H9 (cell line): ENCODE measurements around the gene RASGRP3. TPM values are rescaled to one million over a fixed set of nuclear protein-coding genes. Genes with fewer than 3 reads are reported as not detected.

Experiments
- DNase-seq: peaks from one replicate; pipeline ENCODE4 v3.0.0-alpha.2; 2017
- H2AFZ ChIP-seq: one replicate; pipeline ENCODE4 v1.6.1; 2013; ENCODE audit warnings: mild to moderate bottlenecking, low read length, control low read depth, moderate library complexity
- H2AK5ac ChIP-seq: 2 replicates; pipeline ENCODE4 v1.6.1; 2013; ENCODE audit warnings: low read length, control low read depth, mixed read lengths; ENCODE audit not compliant: insufficient read length
- H2BK120ac ChIP-seq: one replicate; pipeline ENCODE4 v1.6.1; 2013; ENCODE audit warnings: low read depth, mild to moderate bottlenecking, low read length, control low read depth, inconsistent platforms; ENCODE audit not compliant: poor library complexity, severe bottlenecking
- H2BK12ac ChIP-seq: 2 replicates; pipeline ENCODE4 v1.6.1; 2013; ENCODE audit warnings: low read length, control low read depth, mixed read lengths, low read depth; ENCODE audit not compliant: insufficient read length
- H2BK15ac ChIP-seq: 2 replicates; pipeline ENCODE4 v1.6.1; 2013; ENCODE audit warnings: low read depth, low read length, control low read depth
- H2BK20ac ChIP-seq: one replicate; pipeline ENCODE4 v1.6.1; 2013; ENCODE audit warnings: low read depth, mild to moderate bottlenecking, low read length, control low read depth, inconsistent platforms; ENCODE audit not compliant: poor library complexity, severe bottlenecking
- H2BK5ac ChIP-seq: 2 replicates; pipeline ENCODE4 v1.6.1; 2013; ENCODE audit warnings: low read length, control low read depth, mixed read lengths; ENCODE audit not compliant: insufficient read length
- H3K14ac ChIP-seq: 2 replicates; pipeline ENCODE4 v1.6.1; 2013; ENCODE audit warnings: low read length, control low read depth; ENCODE audit not compliant: insufficient read depth
- H3K18ac ChIP-seq: 2 replicates; pipeline ENCODE4 v1.6.1; 2013; ENCODE audit warnings: low read depth, mild to moderate bottlenecking, mixed read lengths, low read length, control low read depth; ENCODE audit not compliant: insufficient read length
- H3K23ac ChIP-seq: 2 replicates; pipeline ENCODE4 v1.6.1; 2013; ENCODE audit warnings: low read length, control low read depth, mixed read lengths, low read depth; ENCODE audit not compliant: insufficient read length
- H3K23me2 ChIP-seq: 2 replicates; pipeline ENCODE4 v1.6.1; 2013; ENCODE audit warnings: low read depth, mild to moderate bottlenecking, mixed read lengths, low read length, control low read depth; ENCODE audit not compliant: insufficient read length, poor library complexity, severe bottlenecking
- H3K27ac ChIP-seq: 2 replicates; pipeline ENCODE4 v1.5.1; 2013; ENCODE audit warnings: low read length, control low read depth, mixed read lengths, low read depth; ENCODE audit not compliant: insufficient read length
- H3K27me3 ChIP-seq: 2 replicates; pipeline ENCODE4 v1.6.1; 2013; ENCODE audit warnings: low read length, control low read depth, inconsistent platforms; ENCODE audit not compliant: insufficient read depth
- H3K4ac ChIP-seq: 2 replicates; pipeline ENCODE4 v1.6.1; 2013; ENCODE audit warnings: low read depth, mild to moderate bottlenecking, control low read depth, inconsistent platforms, low read length, moderate library complexity
- H3K4me1 ChIP-seq: 2 replicates; pipeline ENCODE4 v1.6.1; 2013; ENCODE audit warnings: low read length, control low read depth, inconsistent platforms; ENCODE audit not compliant: insufficient read depth
- H3K4me2 ChIP-seq: 2 replicates; pipeline ENCODE4 v1.6.1; 2013; ENCODE audit warnings: low read length, control low read depth, mixed read lengths; ENCODE audit not compliant: insufficient read length, insufficient read depth
- H3K56ac ChIP-seq: 2 replicates; pipeline ENCODE4 v1.6.1; 2013; ENCODE audit warnings: low read depth, mild to moderate bottlenecking, mixed read lengths, low read length, control low read depth; ENCODE audit not compliant: insufficient read length
- H3K79me1 ChIP-seq: 2 replicates; pipeline ENCODE4 v1.6.1; 2013; ENCODE audit warnings: low read depth, mild to moderate bottlenecking, moderate library complexity, low read length, control low read depth, inconsistent platforms; ENCODE audit not compliant: insufficient read depth, poor library complexity, severe bottlenecking
- H3K79me2 ChIP-seq: 2 replicates; pipeline ENCODE4 v1.6.1; 2013; ENCODE audit warnings: low read length, control low read depth, inconsistent platforms; ENCODE audit not compliant: insufficient read depth
- H3K9ac ChIP-seq: 2 replicates; pipeline ENCODE4 v1.6.1; 2013; ENCODE audit warnings: low read length, control low read depth, mixed read lengths; ENCODE audit not compliant: insufficient read length; ENCODE audit errors: extremely low read depth
- H3K9me3 ChIP-seq: one replicate; pipeline ENCODE4 v1.6.1; 2013; ENCODE audit warnings: low read depth, low read length, inconsistent platforms; ENCODE audit not compliant: control insufficient read depth
- H3T11ph ChIP-seq: one replicate; pipeline ENCODE4 v1.6.1; 2013; ENCODE audit warnings: mild to moderate bottlenecking, low read length, control low read depth, inconsistent platforms
- H4K20me1 ChIP-seq: one replicate; pipeline ENCODE4 v1.6.1; 2013; ENCODE audit not compliant: control insufficient read depth, insufficient read length, insufficient read depth
- H4K5ac ChIP-seq: 2 replicates; pipeline ENCODE4 v1.6.1; 2013; ENCODE audit warnings: low read depth, mild to moderate bottlenecking, mixed read lengths, low read length, control low read depth; ENCODE audit not compliant: insufficient read length
- H4K8ac ChIP-seq: replicated peaks from 2 replicates; pipeline ENCODE4 v1.6.1; 2013; ENCODE audit warnings: low read length, control low read depth, mixed read lengths, low read depth; ENCODE audit not compliant: insufficient read length
- H4K91ac ChIP-seq: 2 replicates; pipeline ENCODE4 v1.6.1; 2013; ENCODE audit warnings: low read depth, mild to moderate bottlenecking, moderate library complexity, mixed read lengths, low read length, control low read depth; ENCODE audit not compliant: insufficient read length
- H3K27ac Mint-ChIP-seq, 3 experiments: 2 replicates in 2 of 3; 3 replicates in 1 of 3; pipeline ENCODE4 v1.8.0; 2020 to 2021; ENCODE audit warnings: mixed read lengths in 3 of 3, mild to moderate bottlenecking in 1 of 3, moderate library complexity in 1 of 3
- H3K27me3 Mint-ChIP-seq: 2 replicates; pipeline ENCODE4 v1.8.0; 2021; ENCODE audit warnings: low read depth, mild to moderate bottlenecking, moderate library complexity, mixed read lengths
- H3K36me3 Mint-ChIP-seq, 3 experiments: 2 replicates in 2 of 3; 3 replicates in 1 of 3; pipeline ENCODE4 v1.8.0; 2020 to 2021; ENCODE audit warnings: low read depth in 3 of 3, mixed read lengths in 3 of 3; ENCODE audit not compliant: insufficient read depth in 1 of 3
- H3K4me1 Mint-ChIP-seq, 2 experiments: 2 replicates each; pipeline ENCODE4 v1.8.0; 2020; ENCODE audit warnings: mixed read lengths in 2 of 2
- H3K4me3 Mint-ChIP-seq, 2 experiments: 2 replicates in 1 of 2; 3 replicates in 1 of 2; pipeline ENCODE4 v1.8.0; 2020 to 2021; ENCODE audit warnings: mild to moderate bottlenecking in 2 of 2, mixed read lengths in 2 of 2, moderate library complexity in 1 of 2
- H3K9me3 Mint-ChIP-seq, 2 experiments: 2 replicates in 1 of 2; 3 replicates in 1 of 2; pipeline ENCODE4 v1.8.0; 2020; ENCODE audit warnings: mild to moderate bottlenecking in 2 of 2, mixed read lengths in 2 of 2, moderate library complexity in 1 of 2
- CTCF ChIP-seq: fragments of 200-600 bp; sonication (generic); conservative IDR thresholded peaks from 3 replicates; pipeline ENCODE4 v1.8.0; 2021; ENCODE audit warnings: antibody characterized with exemption, mild to moderate bottlenecking
- WGBS: extraction: QIAGEN DNeasy Blood & Tissue Kit; methylation state at CpG from one replicate; pipeline ENCODE4 v1.1.7; 2013; ENCODE audit warnings: missing lambda C conversion rate, low lambda C conversion rate, mixed read lengths; ENCODE audit not compliant: insufficient read length; ENCODE audit errors: extremely low coverage; 5-methylcytosine and 5-hydroxymethylcytosine counted together
- total RNA-seq: library from RNA; stranded (reverse); gene quantifications from 2 replicates; pipeline ENCODE4 v1.2.1, GENCODE V29; 2021

The RASGRP3 gene
- total RNA-seq, 1 experiment from 2014 or later = not detected

GRCh38 chr2:33435518-33435917, 40.9 kb upstream of the RASGRP3 start:
- Histone ChIP-seq H2BK20ac (no peak overlapping the region), H3K18ac (no peak overlapping the region), H4K5ac (no peak overlapping the region), H2AK5ac (no peak overlapping the region), H4K8ac (no peak overlapping the region), H3K14ac (no peak overlapping the region), H3K4me1 (no peaks in the 10 kb centered on the region), H4K91ac (no peak overlapping the region), H3K9me3 (no peaks in the 10 kb centered on the region), H2BK5ac (no peak overlapping the region), H3K4ac (no peak overlapping the region), H2BK120ac (no peak overlapping the region), H3K9ac (no peak overlapping the region), H2AFZ (no peak overlapping the region), H3K4me2 (no peak overlapping the region), H3K23ac (no peak overlapping the region), H3K23me2 (no peaks in the 10 kb centered on the region), H3K27me3 (no peaks in the 10 kb centered on the region), H3K79me1 (no peaks in the 10 kb centered on the region), H2BK12ac (no peak overlapping the region), H3K27ac (no peak overlapping the region), H4K20me1 (no peaks in the 10 kb centered on the region), H3K56ac (no peak overlapping the region), H3K79me2 (no peaks in the 10 kb centered on the region), H2BK15ac (no peak overlapping the region), H3T11ph (no peak overlapping the region)
- no peak for DNase-seq
- H3K27me3 Mint-ChIP-seq = no peaks in the 10 kb centered on the region
- no peaks in the 10 kb centered on the region for H3K36me3 Mint-ChIP-seq
- H3K27ac Mint-ChIP-seq = no peak overlapping the region
- H3K4me1 Mint-ChIP-seq = peaks cover 5 to 10% of the 10 kb centered on the region in 2 experiments; a peak in 3 of 4 replicates
- H3K9me3 Mint-ChIP-seq = no peaks in the 10 kb centered on the region
- no CpG with 5 or more reads among the region's 8 CpGs for WGBS
- no peak for TF ChIP-seq CTCF
- H3K4me3 Mint-ChIP-seq = no peak overlapping the region
